ENCODE results near the gene KRTAP5-9. TPM values are rescaled to one million over a fixed set of nuclear protein-coding genes. Genes with fewer than 3 reads are reported as not detected.

The KRTAP5-9 gene
- total RNA-seq, 1 donor from 2014 or later = not detected

GRCh38 chr11:71556018-71556417 is 7.8 kb downstream of the KRTAP5-9 start:
- Mint-ChIP-seq H3K4me3 (ENCODE audit: unreplicated experiment) (no peak overlapping the region), H3K36me3 (ENCODE audit: low read depth, unreplicated experiment) (no peaks in the 10 kb centered on the region), H3K4me1 (ENCODE audit: low read depth, unreplicated experiment) (no peaks in the 10 kb centered on the region), H3K27me3 (ENCODE audit: low read depth, unreplicated experiment) (peaks cover 14% of the 10 kb centered on the region), H3K9me3 (ENCODE audit: unreplicated experiment) (peaks cover 4% of the 10 kb centered on the region), H3K27ac (ENCODE audit: unreplicated experiment) (no peak overlapping the region)
- H3K27ac ChIP-seq (ENCODE audit: low read depth, low read length) = no peak overlapping the region
- H3K9me3 ChIP-seq (ENCODE audit: insufficient read depth, low read depth, low read length) = no peaks in the 10 kb centered on the region
- H2AFZ ChIP-seq (ENCODE audit: low read depth, low read length) = no peak overlapping the region
- TF ChIP-seq EZH2 (IDR thresholded peaks at IDR 0.05; ENCODE audit: insufficient read depth, low read length) = no peak
- no peak for TF ChIP-seq CTCF (IDR thresholded peaks at IDR 0.05; ENCODE audit: insufficient read depth, low read depth, low read length)
- H3K4me3 ChIP-seq (ENCODE audit: insufficient read depth, low read depth, low read length) = no peak overlapping the region
- no peak overlapping the region for H3K9ac ChIP-seq (ENCODE audit: low read length)
- H4K20me1 ChIP-seq (ENCODE audit: insufficient read depth, low read length) = no peaks in the 10 kb centered on the region
- no peaks in the 10 kb centered on the region for H3K36me3 ChIP-seq (ENCODE audit: insufficient read depth, low read length)
- peaks cover 3% of the 10 kb centered on the region for H3K27me3 ChIP-seq (ENCODE audit: insufficient read depth, low read length)
- H3K4me2 ChIP-seq (ENCODE audit: low read length) = no peak overlapping the region
- no peaks in the 10 kb centered on the region for H3K4me1 ChIP-seq (ENCODE audit: insufficient read depth, low read length)
- no peak for FAIRE-seq
- no peak for DNase-seq (ENCODE audit: low read depth)
- H3K79me2 ChIP-seq (ENCODE audit: insufficient read depth, low read length) = no peaks in the 10 kb centered on the region

- H3K4me3 ChIP-seq (ENCODE audit: insufficient read depth, low read depth, low read length) = no peak overlapping the region
- Mint-ChIP-seq H3K4me1 (ENCODE audit: low read depth, unreplicated experiment) (no peaks in the 10 kb centered on the region), H3K9me3 (ENCODE audit: unreplicated experiment) (peaks cover 6% of the 10 kb centered on the region), H3K36me3 (ENCODE audit: low read depth, unreplicated experiment) (no peaks in the 10 kb centered on the region), H3K27me3 (ENCODE audit: low read depth, unreplicated experiment) (peaks cover 14% of the 10 kb centered on the region), H3K4me3 (ENCODE audit: unreplicated experiment) (no peak overlapping the region), H3K27ac (ENCODE audit: unreplicated experiment) (no peak overlapping the region)
- no peaks in the 10 kb centered on the region for H3K79me2 ChIP-seq (ENCODE audit: insufficient read depth, low read length)
- no peak overlapping the region for H3K27ac ChIP-seq (ENCODE audit: low read depth, low read length)
- no peak overlapping the region for H3K9ac ChIP-seq (ENCODE audit: low read length)
- H3K4me1 ChIP-seq (ENCODE audit: insufficient read depth, low read length) = no peaks in the 10 kb centered on the region
- H3K36me3 ChIP-seq (ENCODE audit: insufficient read depth, low read length) = no peaks in the 10 kb centered on the region
- no peak for DNase-seq (ENCODE audit: low read depth)
- H2AFZ ChIP-seq (ENCODE audit: low read depth, low read length) = no peak overlapping the region
- H4K20me1 ChIP-seq (ENCODE audit: insufficient read depth, low read length) = no peaks in the 10 kb centered on the region
- H3K27me3 ChIP-seq (ENCODE audit: insufficient read depth, low read length) = peaks cover 5% of the 10 kb centered on the region
- H3K4me2 ChIP-seq (ENCODE audit: low read length) = no peak overlapping the region
- TF ChIP-seq CTCF (IDR thresholded peaks at IDR 0.05; ENCODE audit: insufficient read depth, low read depth, low read length) = no peak
- no peak for TF ChIP-seq EZH2 (IDR thresholded peaks at IDR 0.05; ENCODE audit: insufficient read depth, low read length)
- no peaks in the 10 kb centered on the region for H3K9me3 ChIP-seq (ENCODE audit: insufficient read depth, low read depth, low read length)
- no peak for FAIRE-seq
These were observed 9.0 kb downstream of the KRTAP5-9 start for GRCh38 chr11:71557257-71557656.

GRCh38 chr11:71558996-71559395 is 10.8 kb downstream of the KRTAP5-9 start:
- Mint-ChIP-seq H3K27ac (ENCODE audit: unreplicated experiment) (no peak overlapping the region), H3K27me3 (ENCODE audit: low read depth, unreplicated experiment) (peaks cover 22% of the 10 kb centered on the region), H3K4me1 (ENCODE audit: low read depth, unreplicated experiment) (no peaks in the 10 kb centered on the region)

More at GRCh38 chr11:71558996-71559395, 10.8 kb downstream of the KRTAP5-9 start:
- no peak for TF ChIP-seq EZH2 (IDR thresholded peaks at IDR 0.05; ENCODE audit: insufficient read depth, low read length)
- TF ChIP-seq CTCF (IDR thresholded peaks at IDR 0.05; ENCODE audit: insufficient read depth, low read depth, low read length) = no peak
- H3K4me1 ChIP-seq (ENCODE audit: insufficient read depth, low read length) = no peaks in the 10 kb centered on the region
- H3K27me3 ChIP-seq (ENCODE audit: insufficient read depth, low read length) = peaks cover 5% of the 10 kb centered on the region
- H3K9ac ChIP-seq (ENCODE audit: low read length) = no peak overlapping the region
- no peak for DNase-seq (ENCODE audit: low read depth)
- H3K4me3 ChIP-seq (ENCODE audit: insufficient read depth, low read depth, low read length) = no peak overlapping the region
- no peaks in the 10 kb centered on the region for H4K20me1 ChIP-seq (ENCODE audit: insufficient read depth, low read length)
- Mint-ChIP-seq H3K36me3 (ENCODE audit: low read depth, unreplicated experiment) (no peaks in the 10 kb centered on the region), H3K4me3 (ENCODE audit: unreplicated experiment) (no peak overlapping the region), H3K9me3 (ENCODE audit: unreplicated experiment) (peaks cover 6% of the 10 kb centered on the region)
- no peak overlapping the region for H2AFZ ChIP-seq (ENCODE audit: low read depth, low read length)
- H3K79me2 ChIP-seq (ENCODE audit: insufficient read depth, low read length) = no peaks in the 10 kb centered on the region
- no peak overlapping the region for H3K27ac ChIP-seq (ENCODE audit: low read depth, low read length)
- no peak for FAIRE-seq
- no peaks in the 10 kb centered on the region for H3K36me3 ChIP-seq (ENCODE audit: insufficient read depth, low read length)
- H3K9me3 ChIP-seq (ENCODE audit: insufficient read depth, low read depth, low read length) = no peaks in the 10 kb centered on the region
- no peak overlapping the region for H3K4me2 ChIP-seq (ENCODE audit: low read length)

All from astrocyte (in vitro differentiated cells and primary cell).